MV-4-11 (cell line): ENCODE data around the gene SNX27.
"Not testable (repeated sequence)": the region's sequence is repeated elsewhere in the genome, so short reads cannot be mapped to it uniquely, and the experiment has no call there.

ENCODE experiments used
- DNase-seq: peaks from one replicate; lab custom pipeline; 2025; lab: John Stamatoyannopoulos, UW

The SNX27 gene

GRCh38 chr1:151639466-151639865 lies 27.6 kb downstream of the SNX27 start:
- DNase-seq = no peak

- DNase-seq = no peak
Measured at GRCh38 chr1:151641229-151641628, 29.4 kb downstream of the SNX27 start.

- not testable (repeated sequence) for DNase-seq
Measured at GRCh38 chr1:151643085-151643484, 31.2 kb downstream of the SNX27 start.

GRCh38 chr1:151644001-151644400 lies 32.2 kb downstream of the SNX27 start:
- no peak for DNase-seq

- peak; percentile 86 for DNase-seq
Measured at GRCh38 chr1:151653397-151653796, 41.5 kb downstream of the SNX27 start.

GRCh38 chr1:151655371-151655770 lies 43.5 kb downstream of the SNX27 start:
- DNase-seq = peak; percentile 25

- DNase-seq = peak; percentile 78
Measured at GRCh38 chr1:151661751-151662150, 49.9 kb downstream of the SNX27 start.

GRCh38 chr1:151668090-151668489 lies 56.2 kb downstream of the SNX27 start:
- no peak for DNase-seq

GRCh38 chr1:151670036-151670675 lies 58.3 kb downstream of the SNX27 start:
- DNase-seq = not testable (repeated sequence)

GRCh38 chr1:151673407-151673806 lies 61.6 kb downstream of the SNX27 start:
- DNase-seq = no peak

GRCh38 chr1:151680391-151680790 lies 68.5 kb downstream of the SNX27 start:
- no peak for DNase-seq

- no peak for DNase-seq
Measured at GRCh38 chr1:151680826-151681225, 69.0 kb downstream of the SNX27 start.

GRCh38 chr1:151681923-151682322 lies 70.1 kb downstream of the SNX27 start:
- DNase-seq = no peak

- not testable (repeated sequence) for DNase-seq
Measured at GRCh38 chr1:151682901-151683300, 71.1 kb downstream of the SNX27 start.

- no peak for DNase-seq
Measured at GRCh38 chr1:151684128-151684527, 72.3 kb downstream of the SNX27 start.

- DNase-seq = no peak
Measured at GRCh38 chr1:151686561-151686960, 74.7 kb downstream of the SNX27 start.

- no peak for DNase-seq
Measured at GRCh38 chr1:151689494-151689893, 77.6 kb downstream of the SNX27 start.

GRCh38 chr1:151692226-151692625 lies 80.4 kb downstream of the SNX27 start:
- DNase-seq = peak; percentile 43

GRCh38 chr1:151693057-151693651 lies 81.3 kb downstream of the SNX27 start:
- peak; percentile 24 for DNase-seq

GRCh38 chr1:151701515-151701914 lies 89.7 kb downstream of the SNX27 start:
- DNase-seq = no peak

- DNase-seq = no peak
Measured at GRCh38 chr1:151702936-151703335, 91.1 kb downstream of the SNX27 start.

- DNase-seq = no peak
Measured at GRCh38 chr1:151703813-151704212, 92.0 kb downstream of the SNX27 start.

GRCh38 chr1:151704246-151704645 lies 92.4 kb downstream of the SNX27 start:
- no peak for DNase-seq

GRCh38 chr1:151705146-151705545 lies 93.3 kb downstream of the SNX27 start:
- no peak for DNase-seq
